IMR-90 (cell line): Measurements from ENCODE around the gene BCL11B. TPM values are rescaled to one million over a fixed set of nuclear protein-coding genes. Genes with fewer than 3 reads are reported as not detected.

Experiments used
- ATAC-seq: fragments of 200-7000 bp; cut with Tn5 transposase; 2 replicates; pipeline ENCODE4 v1.9.1; 2020; ENCODE audit warnings: low read depth, mild to moderate bottlenecking, moderate library complexity
- BruUV-seq: library from RNA; stranded (reverse); fragments of 400-500 nt; replicated peaks from 2 replicates; lab custom pipeline; 2021; lab: Mats Ljungman, UMichigan
- CTCF ChIA-PET: fragments of 300-600 bp; formaldehyde crosslinking; extraction: SDS; loops from one replicate; lab custom pipeline; 2021; ENCODE audit warnings: antibody characterized with exemption; lab: Yijun Ruan, JAX
- POLR2A ChIA-PET: fragments of 300-600 bp; sonication (Branson Sonifier 250); formaldehyde crosslinking; loops from one replicate; lab custom pipeline; 2022; ENCODE audit warnings: antibody characterized with exemption; ENCODE audit not compliant: unreplicated experiment; lab: Charles Lee
- DNase-seq: peaks from one replicate; pipeline ENCODE4 v3.0.0; 2013
- H2AFZ ChIP-seq: replicated peaks from 2 replicates; pipeline ENCODE3; 2013; ENCODE audit warnings: low read length, mild to moderate bottlenecking; ENCODE audit not compliant: poor library complexity
- H2AK5ac ChIP-seq: 2 replicates; pipeline ENCODE4 v1.6.1; 2013; ENCODE audit warnings: low read depth, low read length, inconsistent platforms
- H2AK9ac ChIP-seq: replicated peaks from 2 replicates; pipeline ENCODE3; 2013; ENCODE audit warnings: mild to moderate bottlenecking, low read depth, low read length, moderate library complexity; ENCODE audit not compliant: poor library complexity
- H2BK120ac ChIP-seq: 2 replicates; pipeline ENCODE4 v1.6.1; 2013; ENCODE audit warnings: low read depth, low read length, inconsistent platforms
- H2BK15ac ChIP-seq: 3 replicates; pipeline ENCODE4 v1.6.1; 2013; ENCODE audit warnings: low read depth, low read length, inconsistent platforms
- H2BK20ac ChIP-seq: 2 replicates; pipeline ENCODE4 v1.6.1; 2013; ENCODE audit warnings: low read depth, mild to moderate bottlenecking, inconsistent platforms, low read length, moderate library complexity
- H2BK5ac ChIP-seq: 2 replicates; pipeline ENCODE4 v1.6.1; 2013; ENCODE audit warnings: mild to moderate bottlenecking, low read depth, low read length, inconsistent platforms; ENCODE audit not compliant: poor library complexity, severe bottlenecking
- H3K14ac ChIP-seq: replicated peaks from 2 replicates; pipeline ENCODE4 v1.6.1; 2013; ENCODE audit warnings: low read depth, low read length, inconsistent platforms
- H3K18ac ChIP-seq: 2 replicates; pipeline ENCODE4 v1.6.1; 2013; ENCODE audit warnings: low read depth, low read length, control low read depth
- H3K23ac ChIP-seq: 2 replicates; pipeline ENCODE4 v1.6.1; 2013; ENCODE audit warnings: low read depth, low read length, inconsistent platforms
- H3K27ac ChIP-seq: 2 replicates; pipeline ENCODE4 v1.5.1; 2013; ENCODE audit warnings: mild to moderate bottlenecking, control low read depth, low read length; ENCODE audit not compliant: insufficient read depth
- H3K27me3 ChIP-seq: 2 replicates; pipeline ENCODE4 v1.6.1; 2013; ENCODE audit warnings: low read length; ENCODE audit not compliant: control insufficient read depth, insufficient read depth
- H3K36me3 ChIP-seq: 2 replicates; pipeline ENCODE4 v1.6.1; 2013; ENCODE audit warnings: low read length, mixed read lengths; ENCODE audit not compliant: control insufficient read depth, insufficient read depth
- H3K4ac ChIP-seq: 2 replicates; pipeline ENCODE4 v1.6.1; 2013; ENCODE audit warnings: low read depth, low read length, inconsistent platforms
- H3K4me1 ChIP-seq: 2 replicates; pipeline ENCODE4 v1.6.1; 2013; ENCODE audit warnings: low read length, mixed read lengths; ENCODE audit not compliant: control insufficient read depth, insufficient read depth
- H3K4me2 ChIP-seq: 2 replicates; pipeline ENCODE4 v1.6.1; 2013; ENCODE audit warnings: low read depth, mild to moderate bottlenecking, control low read depth, low read length, moderate library complexity
- H3K4me3 ChIP-seq: 2 replicates; pipeline ENCODE4 v1.5.1; 2013; ENCODE audit warnings: low read depth, mild to moderate bottlenecking, control low read depth, low read length, moderate library complexity; ENCODE audit not compliant: insufficient read depth
- H3K56ac ChIP-seq: 2 replicates; pipeline ENCODE4 v1.6.1; 2013; ENCODE audit warnings: low read length, inconsistent platforms; ENCODE audit not compliant: insufficient read depth; ENCODE audit errors: extremely low read depth
- H3K79me1 ChIP-seq, 2 experiments: 2 replicates each; pipeline ENCODE4 v1.6.1; 2013; ENCODE audit warnings: low read length in 2 of 2, inconsistent platforms in 1 of 2, low read depth in 1 of 2
- H3K9ac ChIP-seq: 2 replicates; pipeline ENCODE4 v1.6.1; 2013; ENCODE audit warnings: low read depth, low read length, control low read depth
- H3K9me1 ChIP-seq: 2 replicates; pipeline ENCODE4 v1.6.1; 2013; ENCODE audit warnings: low read length, inconsistent platforms; ENCODE audit not compliant: insufficient read depth
- H3K9me3 ChIP-seq: 2 replicates; pipeline ENCODE4 v1.6.1; 2013; ENCODE audit warnings: low read length; ENCODE audit not compliant: control insufficient read depth, insufficient read depth
- H4K20me1 ChIP-seq: 2 replicates; pipeline ENCODE4 v1.6.1; 2013; ENCODE audit warnings: low read length, inconsistent platforms; ENCODE audit not compliant: insufficient read depth
- H4K5ac ChIP-seq: 2 replicates; pipeline ENCODE4 v1.6.1; 2013; ENCODE audit warnings: mild to moderate bottlenecking, low read depth, low read length, control low read depth
- H4K8ac ChIP-seq, 2 experiments: 2 replicates each; pipeline ENCODE4 v1.6.1; 2013; ENCODE audit warnings: low read depth in 2 of 2, low read length in 2 of 2, control low read depth in 1 of 2, inconsistent platforms in 1 of 2
- H4K91ac ChIP-seq: 2 replicates; pipeline ENCODE4 v1.6.1; 2013; ENCODE audit warnings: low read depth, low read length, inconsistent platforms; ENCODE audit not compliant: insufficient read depth
- BHLHE40 ChIP-seq: fragments of 150-350 bp; IDR thresholded peaks from 2 replicates; pipeline ENCODE4 v1.6.1; 2016; ENCODE audit warnings: mild to moderate bottlenecking, low read depth, low read length
- CEBPB ChIP-seq: IDR thresholded peaks from 2 replicates; pipeline ENCODE4 v1.6.1; 2012; ENCODE audit warnings: low read depth, low read length, improper control_type of control experiment
- CTCF ChIP-seq: conservative IDR thresholded peaks from 2 replicates; pipeline ENCODE4 v1.5.1; 2012; ENCODE audit warnings: mild to moderate bottlenecking, low read depth, low read length, improper control_type of control experiment
- MAZ ChIP-seq: IDR thresholded peaks from 2 replicates; pipeline ENCODE4 v1.6.1; 2012; ENCODE audit warnings: low read depth, mild to moderate bottlenecking, low read length, improper control_type of control experiment, moderate library complexity, borderline replicate concordance
- MXI1 ChIP-seq: IDR thresholded peaks from 2 replicates; pipeline ENCODE4 v1.6.1; 2012; ENCODE audit warnings: low read depth, mild to moderate bottlenecking, low read length, moderate library complexity, borderline replicate concordance
- NFE2L2 ChIP-seq: fragments of 150-350 bp; IDR thresholded peaks from 2 replicates; pipeline ENCODE4 v1.6.1; 2016; ENCODE audit warnings: low read depth, mild to moderate bottlenecking, low read length
- POLR2A ChIP-seq: IDR thresholded peaks from 2 replicates; pipeline ENCODE4 v1.6.1; 2012; ENCODE audit warnings: mild to moderate bottlenecking, low read depth, low read length
- RCOR1 ChIP-seq: IDR thresholded peaks from 2 replicates; pipeline ENCODE4 v1.6.1; 2012; ENCODE audit warnings: mild to moderate bottlenecking, low read length, improper control_type of control experiment; ENCODE audit not compliant: insufficient replicate concordance
- RFX5 ChIP-seq: IDR thresholded peaks from 2 replicates; pipeline ENCODE4 v1.8.0; 2012; ENCODE audit warnings: low read depth, mild to moderate bottlenecking, low read length, moderate library complexity
- SMC3 ChIP-seq: fragments of 150-350 bp; IDR thresholded peaks from 2 replicates; pipeline ENCODE4 v1.6.1; 2016; ENCODE audit warnings: low read depth, mild to moderate bottlenecking, antibody characterized with exemption, low read length, moderate library complexity
- WGBS, 2 experiments: methylation state at CpG; one replicate each; pipeline versions ENCODE4 v1.1.5 to v1.1.7; 2013; ENCODE audit warnings: missing lambda C conversion rate in 2 of 2; ENCODE audit not compliant: insufficient read length in 1 of 2; ENCODE audit errors: extremely low coverage in 2 of 2; 5-methylcytosine and 5-hydroxymethylcytosine counted together
- dilution Hi-C: fragments of 300-500 bp; cut with HindIII; formaldehyde crosslinking; loops from one replicate; pipeline ENCODE4 v1.14.3; 2018; ENCODE audit warnings: low sequenced_read_pairs; ENCODE audit not compliant: unreplicated experiment
- in situ Hi-C: fragments of 300-500 bp; cut with MboI; formaldehyde crosslinking; loops from 3 replicates; pipeline ENCODE4 v1.14.3; 2019; ENCODE audit warnings: low sequenced_read_pairs, inconsistent platforms, mixed read lengths
- intact Hi-C: fragments of 100-400 bp; cut with micrococcal nuclease; formaldehyde crosslinking; loops from 2 replicates; pipeline ENCODE4 v1.10.0; 2022
- polyA plus RNA-seq, 3 experiments: library from polyadenylated mRNA; depleted of rRNA; stranded (reverse); fragments of >200 nt; gene quantifications; 2 replicates each; pipeline ENCODE4 v1.2.3, GENCODE V29; 2012; ENCODE audit warnings: low replicate concordance in 1 of 3
- total RNA-seq: library from RNA; depleted of rRNA; stranded (reverse); fragments of >200 nt; gene quantifications from 2 replicates; pipeline ENCODE4 v1.2.3, GENCODE V29; 2012

BCL11B gene
- total and polyA plus RNA-seq, 2 of the 4 experiments (the other 2 are of a cell fraction): under 0.01 TPM; not detected in 1

DNA sequence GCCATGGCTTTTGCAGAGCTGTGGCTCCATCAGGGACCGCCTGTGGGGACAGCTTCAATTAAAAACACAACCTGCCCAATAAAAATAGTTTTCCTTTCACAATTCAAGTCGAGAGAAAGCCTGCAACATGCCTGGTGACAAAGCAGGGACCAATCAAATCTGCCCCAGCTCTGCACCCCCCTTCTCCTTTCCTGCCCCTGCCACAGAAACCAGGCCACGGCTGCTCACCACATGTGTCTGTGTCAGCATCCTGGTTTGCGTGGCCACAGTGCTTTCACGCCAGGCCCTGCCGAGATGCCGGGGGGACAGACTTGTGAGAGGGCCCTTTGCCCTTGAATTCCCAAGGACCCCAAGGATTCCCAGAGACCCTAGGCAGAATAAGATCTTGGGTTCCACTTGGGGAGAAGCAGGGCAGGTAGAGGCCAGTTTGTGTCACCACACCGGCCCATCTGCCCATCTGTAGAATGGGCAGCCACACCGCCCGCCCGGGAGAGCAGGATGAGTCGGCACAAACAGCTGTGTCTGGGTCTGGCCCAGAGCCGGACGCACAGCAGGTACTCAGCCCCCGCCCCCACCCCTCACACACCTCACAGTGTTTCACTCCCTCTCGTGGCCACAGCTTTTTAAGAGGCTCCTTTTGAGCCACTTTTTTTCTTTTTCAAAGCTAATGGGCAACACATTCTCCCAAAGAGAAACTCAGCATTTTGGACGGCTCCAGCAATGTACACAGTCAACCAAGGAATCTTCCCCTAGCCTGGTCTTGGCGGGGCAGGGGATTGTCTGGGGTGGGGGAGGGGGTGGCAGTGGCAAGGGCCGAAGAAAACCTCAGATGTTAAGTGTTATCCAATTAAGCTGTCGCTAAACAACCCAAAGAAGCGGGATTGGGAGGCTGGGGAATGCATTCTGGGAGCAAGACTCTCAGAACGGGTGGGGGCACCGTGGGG, 41.5 kb downstream of the BCL11B start:
- H2BK5ac ChIP-seq: no peak overlapping the region
- no peaks in the 10 kb centered on the region for H3K36me3 ChIP-seq
- no peak overlapping the region for H3K56ac ChIP-seq
- H3K4ac ChIP-seq: no peak overlapping the region
- H3K79me1 ChIP-seq: no peaks in the 10 kb centered on the region
- no peak overlapping the region for H3K4me2 ChIP-seq
- no peak overlapping the region for H4K5ac ChIP-seq
- no peak overlapping the region for H3K4me3 ChIP-seq
- intact Hi-C loops (no loop called here), dilution Hi-C loops (no loop called here), in situ Hi-C loops (no loop called here)
- H2AFZ ChIP-seq: no peak overlapping the region
- DNase-seq (no peak), ATAC-seq (no peak)
- ChIA-PET CTCF (no interaction called here), POLR2A (no interaction called here)
- no peak overlapping the region for H3K18ac ChIP-seq
- H4K20me1 ChIP-seq: no peaks in the 10 kb centered on the region
- no TSS peak for BruUV-seq
- H3K14ac ChIP-seq: no peak overlapping the region
- H3K27ac ChIP-seq: no peak overlapping the region
- H4K91ac ChIP-seq: no peak overlapping the region
- H2AK5ac ChIP-seq: no peak overlapping the region
- no peak overlapping the region for H2BK120ac ChIP-seq
- no peak overlapping the region for H3K9ac ChIP-seq
- no peaks in the 10 kb centered on the region for H3K4me1 ChIP-seq
- no peaks in the 10 kb centered on the region for H3K9me1 ChIP-seq
- whole genome bisulfite sequencing, 2 experiments: 71% methylated on average over 10 of the region's 23 CpGs; no CpG with 5 or more reads in 1 of the 2 experiments
- no peak overlapping the region for H2BK20ac ChIP-seq
- no peak overlapping the region for H2AK9ac ChIP-seq
- H3K27me3 ChIP-seq: no peaks in the 10 kb centered on the region
- H4K8ac ChIP-seq: no peak overlapping the region
- H3K9me3 ChIP-seq: peaks cover 28% of the 10 kb centered on the region; the same call in 1 of the 2 replicates
- TF ChIP-seq RCOR1 (no peak), CEBPB (no peak), MXI1 (no peak), POLR2A (no peak), BHLHE40 (no peak), MAZ (no peak), RFX5 (no peak), SMC3 (no peak), CTCF (no peak), NFE2L2 (no peak)
- H3K23ac ChIP-seq: no peak overlapping the region
- no peak overlapping the region for H2BK15ac ChIP-seq
